Measurements from ENCODE around the gene TRPV4.

TRPV4 gene

GRCh38 chr12:109741970-109742703, 91.1 kb downstream of the TRPV4 start:
- DNase-seq, result no peak
- no peaks in the 10 kb centered on the region for H3K4me1 Mint-ChIP-seq
- H3K27me3 Mint-ChIP-seq, result peaks cover 11% of the 10 kb centered on the region
- no peak overlapping the region for H3K4me3 Mint-ChIP-seq
- H3K9me3 Mint-ChIP-seq, result no peaks in the 10 kb centered on the region
- no peak overlapping the region for H3K27ac Mint-ChIP-seq
- ATAC-seq, result no peak

GRCh38 chr12:109741286-109741969, 91.8 kb downstream of the TRPV4 start:
- Mint-ChIP-seq H3K27me3 (peaks cover 18% of the 10 kb centered on the region), H3K27ac (no peak overlapping the region), H3K4me3 (no peak overlapping the region), H3K9me3 (no peaks in the 10 kb centered on the region), H3K4me1 (no peaks in the 10 kb centered on the region)
- ATAC-seq (no peak), DNase-seq (no peak)

- ATAC-seq, result no peak
- no peak for DNase-seq
- peaks cover 25% of the 10 kb centered on the region for H3K27me3 Mint-ChIP-seq
- H3K9me3 Mint-ChIP-seq, result no peaks in the 10 kb centered on the region
- H3K4me1 Mint-ChIP-seq, result no peaks in the 10 kb centered on the region
- peak overlapping the region; percentile 4 to 79 for H3K27ac Mint-ChIP-seq
- no peak overlapping the region for H3K4me3 Mint-ChIP-seq
These were observed 92.4 kb downstream of the TRPV4 start for GRCh38 chr12:109740694-109741245.

GRCh38 chr12:109739747-109740693, 93.2 kb downstream of the TRPV4 start:
- Mint-ChIP-seq H3K27ac (no peak overlapping the region), H3K9me3 (no peaks in the 10 kb centered on the region), H3K4me1 (peaks cover 4% of the 10 kb centered on the region), H3K4me3 (no peak overlapping the region), H3K27me3 (peaks cover 32% of the 10 kb centered on the region)
- no peak for ATAC-seq
- no peak for DNase-seq

- no peaks in the 10 kb centered on the region for H3K9me3 Mint-ChIP-seq
- DNase-seq (no peak), ATAC-seq (no peak)
- H3K27ac Mint-ChIP-seq, result no peak overlapping the region
- peaks cover 7% of the 10 kb centered on the region for H3K4me1 Mint-ChIP-seq
- no peak overlapping the region for H3K4me3 Mint-ChIP-seq
- peaks cover 42% of the 10 kb centered on the region for H3K27me3 Mint-ChIP-seq
These were observed 94.1 kb downstream of the TRPV4 start for GRCh38 chr12:109738878-109739665.

- Mint-ChIP-seq H3K27ac (no peak overlapping the region), H3K9me3 (no peaks in the 10 kb centered on the region), H3K27me3 (peaks cover 48% of the 10 kb centered on the region), H3K4me1 (peaks cover 7% of the 10 kb centered on the region), H3K4me3 (no peak overlapping the region)
- DNase-seq (no peak), ATAC-seq (no peak)
These were observed 95.0 kb downstream of the TRPV4 start for GRCh38 chr12:109738209-109738608.

GRCh38 chr12:109737631-109738030, 95.6 kb downstream of the TRPV4 start:
- no peaks in the 10 kb centered on the region for H3K9me3 Mint-ChIP-seq
- ATAC-seq (no peak), DNase-seq (no peak)
- H3K27ac Mint-ChIP-seq, result peak overlapping the region in 1 of 2 donors; percentile 72
- no peak overlapping the region for H3K4me3 Mint-ChIP-seq
- H3K27me3 Mint-ChIP-seq, result peaks cover 48% of the 10 kb centered on the region
- H3K4me1 Mint-ChIP-seq, result peaks cover 7% of the 10 kb centered on the region

GRCh38 chr12:109737126-109737525, 96.1 kb downstream of the TRPV4 start:
- no peaks in the 10 kb centered on the region for H3K9me3 Mint-ChIP-seq
- ATAC-seq (no peak), DNase-seq (no peak)
- H3K27ac Mint-ChIP-seq, result no peak overlapping the region
- peaks cover 7% of the 10 kb centered on the region for H3K4me1 Mint-ChIP-seq
- H3K4me3 Mint-ChIP-seq, result no peak overlapping the region
- H3K27me3 Mint-ChIP-seq, result peaks cover 48% of the 10 kb centered on the region

GRCh38 chr12:109736552-109737108, 96.6 kb downstream of the TRPV4 start:
- Mint-ChIP-seq H3K27me3 (peaks cover 48% of the 10 kb centered on the region), H3K9me3 (no peaks in the 10 kb centered on the region), H3K4me1 (peaks cover 7% of the 10 kb centered on the region), H3K4me3 (no peak overlapping the region), H3K27ac (no peak overlapping the region)
- DNase-seq (no peak), ATAC-seq (peak; percentile 50)

GRCh38 chr12:109735825-109736551, 97.2 kb downstream of the TRPV4 start:
- Mint-ChIP-seq H3K27ac (no peak overlapping the region), H3K4me3 (no peak overlapping the region), H3K4me1 (peaks cover 7% of the 10 kb centered on the region), H3K9me3 (no peaks in the 10 kb centered on the region), H3K27me3 (peaks cover 48% of the 10 kb centered on the region)
- no peak for DNase-seq
- no peak for ATAC-seq

- no peak overlapping the region for H3K4me3 Mint-ChIP-seq
These were observed 98.1 kb downstream of the TRPV4 start for GRCh38 chr12:109735051-109735521.

GRCh38 chr12:109734219-109735000, 98.8 kb downstream of the TRPV4 start:
- DNase-seq (no peak), ATAC-seq (no peak)
- peaks cover 48% of the 10 kb centered on the region for H3K27me3 Mint-ChIP-seq
- peaks cover 7% of the 10 kb centered on the region for H3K4me1 Mint-ChIP-seq
- H3K9me3 Mint-ChIP-seq, result no peaks in the 10 kb centered on the region
- no peak overlapping the region for H3K27ac Mint-ChIP-seq
- H3K4me3 Mint-ChIP-seq, result no peak overlapping the region

More at GRCh38 chr12:109735051-109735521, 98.1 kb downstream of the TRPV4 start:
- H3K4me1 Mint-ChIP-seq, result peaks cover 7% of the 10 kb centered on the region
- H3K9me3 Mint-ChIP-seq, result no peaks in the 10 kb centered on the region
- no peak overlapping the region for H3K27ac Mint-ChIP-seq
- ATAC-seq (no peak), DNase-seq (no peak)
- peaks cover 48% of the 10 kb centered on the region for H3K27me3 Mint-ChIP-seq

Data from stimulated activated naive CD8-positive, alpha-beta T cell treated with anti-CD3 and anti-CD28 coated beads, Interleukin-15, amount 100 ng/mL, for 72 hours (primary cell).